Activated B cell treated with CpG ODN at 0.5 μM for 24 hours (primary cell): ENCODE data around the gene ZNF473. TPM values are rescaled to one million over a fixed set of nuclear protein-coding genes. Genes with fewer than 3 reads are reported as not detected.
"Not testable (repeated sequence)": the region's sequence is repeated elsewhere in the genome, so short reads cannot be mapped to it uniquely, and the experiment has no call there.

Experiments
- ATAC-seq: fragments of 200-7000 bp; cut with Tn5 transposase; one replicate; pipeline ENCODE4 v1.10.0; 2021; ENCODE audit warnings: low read depth, mild to moderate bottlenecking, moderate library complexity
- CTCF ChIA-PET: fragments of 350-600 bp; sonication (Branson Sonifier 250); formaldehyde crosslinking; loops from one replicate; lab custom pipeline; 2021; ENCODE audit warnings: antibody characterized with exemption; lab: Charles Lee
- POLR2A ChIA-PET: fragments of 350-600 bp; sonication (Branson Sonifier 250); formaldehyde crosslinking; loops from one replicate; lab custom pipeline; 2021; ENCODE audit warnings: antibody characterized with exemption; lab: Charles Lee
- DNase-seq: peaks from one replicate; pipeline ENCODE4 v3.0.0; 2022
- H3K27ac Mint-ChIP-seq: one replicate; pipeline ENCODE4 v1.8.0; 2020; ENCODE audit warnings: mixed read lengths
- H3K27me3 Mint-ChIP-seq: one replicate; pipeline ENCODE4 v1.8.0; 2021; ENCODE audit warnings: mixed read lengths
- H3K36me3 Mint-ChIP-seq: one replicate; pipeline ENCODE4 v1.8.0; 2021; ENCODE audit warnings: low read depth, mixed read lengths
- H3K4me1 Mint-ChIP-seq: one replicate; pipeline ENCODE4 v1.8.0; 2021; ENCODE audit warnings: mixed read lengths
- H3K4me3 Mint-ChIP-seq: one replicate; pipeline ENCODE4 v1.8.0; 2020; ENCODE audit warnings: mild to moderate bottlenecking, mixed read lengths
- H3K9me3 Mint-ChIP-seq: one replicate; pipeline ENCODE4 v1.8.0; 2020; ENCODE audit warnings: mixed read lengths
- intact Hi-C: fragments of 100-400 bp; cut with micrococcal nuclease; formaldehyde crosslinking; loops from one replicate; pipeline ENCODE4 v1.15.1; 2024
- total RNA-seq: library from RNA; stranded (reverse); gene quantifications from 2 replicates; pipeline ENCODE4 v1.2.3, GENCODE V29; 2022
- TF ChIP-seq, protein P1 (sequence below): fragments of 200-600 bp; IDR thresholded peaks from one replicate; pipeline ENCODE4 v1.8.0; 2022; ENCODE audit warnings: antibody characterized with exemption, mild to moderate bottlenecking

The ZNF473 gene
- total RNA-seq, 1 donor from 2014 or later: 14.2 TPM

DNA sequence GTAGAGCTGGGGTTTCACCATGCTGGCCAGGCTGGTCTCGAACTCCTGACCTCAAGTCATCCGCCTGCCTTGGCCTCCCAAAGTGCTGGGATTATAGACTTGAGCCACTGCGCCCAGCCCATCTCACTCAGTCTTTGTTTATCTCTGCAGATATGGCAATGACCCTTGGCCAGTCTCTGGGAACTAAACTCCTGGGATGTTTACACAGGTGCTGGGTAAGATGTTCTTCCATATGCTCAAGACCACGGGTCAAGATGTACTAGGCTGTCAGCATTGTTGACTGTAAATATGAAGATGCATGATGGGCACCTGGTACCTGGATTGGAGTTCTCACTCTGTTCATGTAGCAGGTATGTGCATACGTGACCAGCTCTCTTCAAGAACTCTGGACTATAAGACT, 35.8 kb downstream of the ZNF473 start:
- no peak overlapping the region for H3K4me3 Mint-ChIP-seq
- peaks cover 17% of the 10 kb centered on the region for H3K9me3 Mint-ChIP-seq
- intact Hi-C loops: no loop called here
- H3K27ac Mint-ChIP-seq: no peak overlapping the region
- ChIA-PET CTCF (no interaction called here), POLR2A (no interaction called here)
- DNase-seq: no peak
- TF ChIP-seq, protein P1, sequence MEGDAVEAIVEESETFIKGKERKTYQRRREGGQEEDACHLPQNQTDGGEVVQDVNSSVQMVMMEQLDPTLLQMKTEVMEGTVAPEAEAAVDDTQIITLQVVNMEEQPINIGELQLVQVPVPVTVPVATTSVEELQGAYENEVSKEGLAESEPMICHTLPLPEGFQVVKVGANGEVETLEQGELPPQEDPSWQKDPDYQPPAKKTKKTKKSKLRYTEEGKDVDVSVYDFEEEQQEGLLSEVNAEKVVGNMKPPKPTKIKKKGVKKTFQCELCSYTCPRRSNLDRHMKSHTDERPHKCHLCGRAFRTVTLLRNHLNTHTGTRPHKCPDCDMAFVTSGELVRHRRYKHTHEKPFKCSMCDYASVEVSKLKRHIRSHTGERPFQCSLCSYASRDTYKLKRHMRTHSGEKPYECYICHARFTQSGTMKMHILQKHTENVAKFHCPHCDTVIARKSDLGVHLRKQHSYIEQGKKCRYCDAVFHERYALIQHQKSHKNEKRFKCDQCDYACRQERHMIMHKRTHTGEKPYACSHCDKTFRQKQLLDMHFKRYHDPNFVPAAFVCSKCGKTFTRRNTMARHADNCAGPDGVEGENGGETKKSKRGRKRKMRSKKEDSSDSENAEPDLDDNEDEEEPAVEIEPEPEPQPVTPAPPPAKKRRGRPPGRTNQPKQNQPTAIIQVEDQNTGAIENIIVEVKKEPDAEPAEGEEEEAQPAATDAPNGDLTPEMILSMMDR: no peak
- H3K4me1 Mint-ChIP-seq: no peaks in the 10 kb centered on the region
- no peak for ATAC-seq
- H3K36me3 Mint-ChIP-seq: peaks cover 1% of the 10 kb centered on the region
- H3K27me3 Mint-ChIP-seq: peaks cover 7% of the 10 kb centered on the region

DNA sequence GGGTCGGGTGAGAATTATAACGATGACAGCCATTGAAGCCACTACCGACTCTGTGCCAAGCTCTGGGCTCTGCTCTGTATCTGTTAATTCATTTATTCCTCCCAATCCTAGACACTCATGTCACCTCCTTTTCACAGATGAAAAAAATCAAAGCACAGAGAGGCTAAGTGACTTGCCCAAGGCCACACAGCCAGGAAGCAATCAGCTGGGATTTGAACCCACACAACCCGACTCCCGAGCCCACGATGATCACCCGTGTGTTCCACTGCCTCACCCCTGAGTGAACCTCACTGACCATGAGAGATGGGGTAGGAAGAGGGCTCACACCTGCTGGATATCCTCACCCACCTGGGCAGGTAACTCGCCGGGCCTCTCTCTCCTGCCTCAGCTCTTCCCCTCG, 40.1 kb downstream of the ZNF473 start:
- ATAC-seq (no peak), DNase-seq (no peak)
- CTCF ChIA-PET: no interaction called here
- no peaks in the 10 kb centered on the region for H3K36me3 Mint-ChIP-seq
- H3K27me3 Mint-ChIP-seq: peaks cover 7% of the 10 kb centered on the region
- POLR2A ChIA-PET: no interaction called here
- H3K9me3 Mint-ChIP-seq: no peaks in the 10 kb centered on the region
- TF ChIP-seq, protein P1: no peak
- H3K4me1 Mint-ChIP-seq: no peaks in the 10 kb centered on the region
- no peak overlapping the region for H3K27ac Mint-ChIP-seq
- intact Hi-C loops: no loop called here
- no peak overlapping the region for H3K4me3 Mint-ChIP-seq

- no peak for DNase-seq
- CTCF ChIA-PET: no interaction called here
- ATAC-seq: no peak
- TF ChIP-seq, protein P1: no peak
- Mint-ChIP-seq H3K27me3 (peaks cover 5% of the 10 kb centered on the region), H3K4me3 (no peak overlapping the region), H3K27ac (no peak overlapping the region), H3K4me1 (no peaks in the 10 kb centered on the region), H3K36me3 (no peaks in the 10 kb centered on the region), H3K9me3 (no peaks in the 10 kb centered on the region)
- POLR2A ChIA-PET: no interaction called here
- intact Hi-C loops: no loop called here
These were observed 41.8 kb downstream of the ZNF473 start for GRCh38 chr19:50067575-50067974.

DNA sequence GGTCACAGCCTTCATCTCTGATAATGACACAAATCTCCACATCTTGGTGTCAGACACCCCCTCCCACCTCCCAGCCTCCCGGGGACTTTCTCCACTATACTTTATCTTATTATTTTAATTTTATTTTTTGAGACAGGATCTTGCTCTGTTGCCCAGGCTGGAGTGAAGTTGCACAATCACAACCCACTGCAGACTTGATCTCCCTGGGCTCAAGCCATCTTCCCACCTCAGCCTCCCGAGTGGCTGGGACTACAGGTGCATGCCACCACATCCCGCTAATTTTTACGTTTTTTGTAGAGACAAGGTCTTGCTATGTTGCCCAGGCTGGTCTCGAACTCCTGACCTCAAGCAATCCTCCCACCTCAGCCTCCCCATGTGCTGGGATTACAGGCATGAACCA, 42.6 kb downstream of the ZNF473 start:
- H3K27me3 Mint-ChIP-seq, intact Hi-C loops, CTCF ChIA-PET: not testable (repeated sequence)

GRCh38 chr19:50075076-50075475, 49.3 kb downstream of the ZNF473 start:
- POLR2A ChIA-PET, CTCF ChIA-PET, H3K4me1 Mint-ChIP-seq, H3K27ac Mint-ChIP-seq, H3K4me3 Mint-ChIP-seq, ATAC-seq, H3K9me3 Mint-ChIP-seq, H3K36me3 Mint-ChIP-seq, H3K27me3 Mint-ChIP-seq, intact Hi-C loops, DNase-seq: not testable (repeated sequence)

More for the DNA sequence above, 42.6 kb downstream of the ZNF473 start:
- H3K9me3 Mint-ChIP-seq, DNase-seq, POLR2A ChIA-PET, ATAC-seq, H3K4me1 Mint-ChIP-seq, H3K27ac Mint-ChIP-seq, H3K4me3 Mint-ChIP-seq, H3K36me3 Mint-ChIP-seq: not testable (repeated sequence)

GRCh38 chr19:50075644-50076372, 50.0 kb downstream of the ZNF473 start:
- H3K36me3 Mint-ChIP-seq, H3K4me1 Mint-ChIP-seq, H3K27ac Mint-ChIP-seq, ATAC-seq, H3K4me3 Mint-ChIP-seq, H3K27me3 Mint-ChIP-seq, CTCF ChIA-PET, H3K9me3 Mint-ChIP-seq, DNase-seq, intact Hi-C loops: not testable (repeated sequence)
- POLR2A ChIA-PET: interaction anchor here (0.7 kb wide), 1 partner anchor 178 kb away, joined by 5 read pairs; no protein-coding TSS in a partner anchor

DNA sequence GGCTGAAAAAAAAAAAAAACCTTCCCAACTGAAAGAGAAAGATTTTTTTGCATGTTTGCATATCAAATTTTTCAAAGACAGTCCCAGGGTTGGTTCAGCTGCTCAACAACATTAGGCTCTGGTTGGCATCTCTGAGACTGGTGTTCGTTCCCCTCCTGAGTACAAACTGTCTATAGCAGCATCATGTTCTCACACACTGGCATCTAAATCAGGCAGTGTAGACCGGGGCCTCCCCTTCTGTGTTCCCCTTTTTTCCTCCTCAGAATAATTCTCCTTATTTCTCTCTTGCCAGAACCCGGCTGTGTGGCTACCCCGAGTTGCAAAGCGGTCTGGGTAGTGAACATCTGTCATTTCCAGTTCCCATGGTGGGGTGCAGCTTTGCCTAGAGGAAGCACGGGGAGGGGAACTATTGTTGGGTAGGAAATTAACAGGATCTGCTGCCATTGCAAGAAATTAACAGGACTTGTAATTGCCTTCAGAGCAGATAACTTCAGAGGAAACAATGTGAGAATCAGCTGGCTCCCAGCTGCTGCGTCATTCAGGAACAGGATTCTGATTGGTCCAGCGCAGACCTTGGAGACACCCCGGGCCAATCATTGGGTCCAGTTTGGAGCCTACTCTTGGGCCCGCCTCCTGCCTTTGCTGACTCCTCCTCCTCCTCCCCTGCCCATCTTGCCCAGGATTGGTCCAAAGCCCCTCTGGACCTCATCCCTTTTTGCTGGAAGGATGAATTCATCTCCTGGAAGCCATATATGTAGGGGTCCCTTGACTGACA, 51.0 kb downstream of the ZNF473 start:
- H3K36me3 Mint-ChIP-seq, H3K4me3 Mint-ChIP-seq, H3K27ac Mint-ChIP-seq, DNase-seq, H3K9me3 Mint-ChIP-seq, intact Hi-C loops, CTCF ChIA-PET, H3K27me3 Mint-ChIP-seq, H3K4me1 Mint-ChIP-seq, ATAC-seq: not testable (repeated sequence)
- POLR2A ChIA-PET: interaction anchor here (0.7 kb wide), 1 partner anchor 179 kb away, joined by 5 read pairs; no protein-coding TSS in a partner anchor

- DNase-seq, CTCF ChIA-PET, H3K4me3 Mint-ChIP-seq, POLR2A ChIA-PET, ATAC-seq, H3K9me3 Mint-ChIP-seq, H3K4me1 Mint-ChIP-seq, H3K27ac Mint-ChIP-seq, H3K36me3 Mint-ChIP-seq, intact Hi-C loops, H3K27me3 Mint-ChIP-seq: not testable (repeated sequence)
These were observed 53.2 kb downstream of the ZNF473 start for GRCh38 chr19:50079014-50079413.

DNA sequence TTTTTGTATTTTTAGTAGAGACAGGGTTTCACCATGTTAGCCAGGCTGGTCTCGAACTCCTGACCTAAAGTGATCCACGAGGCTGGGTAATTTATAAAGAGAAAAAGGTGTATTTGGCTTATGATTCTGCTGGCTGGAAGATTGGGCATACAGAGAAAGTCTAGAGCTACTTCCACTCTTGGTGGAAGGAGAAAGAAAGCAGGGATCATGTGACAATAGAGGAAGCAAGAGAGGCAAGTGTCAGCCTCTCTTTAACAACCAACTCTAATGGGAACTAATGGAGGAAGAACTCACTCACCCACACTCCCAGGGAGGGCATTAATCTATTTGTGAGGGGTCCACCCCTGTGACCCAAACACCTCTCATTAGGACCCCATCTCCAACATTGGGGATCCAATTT, 58.6 kb downstream of the ZNF473 start:
- H3K4me3 Mint-ChIP-seq, H3K4me1 Mint-ChIP-seq, DNase-seq, intact Hi-C loops, POLR2A ChIA-PET, ATAC-seq, H3K36me3 Mint-ChIP-seq, CTCF ChIA-PET, H3K9me3 Mint-ChIP-seq, H3K27ac Mint-ChIP-seq, H3K27me3 Mint-ChIP-seq: not testable (repeated sequence)
